G401.6 (cell line): ENCODE data around the gene MTHFS.

Experiments used
- FAIRE-seq: peaks from 2 replicates; lab custom pipeline; 2012; peaks lifted over from hg19 to GRCh38; lab: Jason Lieb, UNC

Gene MTHFS

DNA sequence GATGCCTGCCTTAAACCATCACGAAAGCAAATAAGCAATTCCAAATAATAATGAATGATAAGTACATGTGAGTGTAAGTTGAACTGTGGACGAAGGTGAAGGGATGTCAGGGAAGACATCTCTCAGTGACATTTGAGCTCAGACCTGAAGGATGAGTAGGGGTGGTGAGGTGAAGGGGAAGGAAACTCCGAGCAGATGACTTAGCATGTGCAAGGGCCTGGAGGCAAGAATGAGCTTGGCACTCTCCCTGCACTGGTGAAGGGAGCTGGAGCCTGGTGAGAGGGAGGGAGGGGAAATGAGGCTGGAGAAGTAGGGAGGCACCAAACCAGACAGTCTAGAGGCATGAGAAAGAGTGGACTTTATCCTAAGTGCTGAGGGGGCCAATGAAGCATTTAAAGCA is 84.3 kb downstream of the MTHFS start:
- no peak for FAIRE-seq

DNA sequence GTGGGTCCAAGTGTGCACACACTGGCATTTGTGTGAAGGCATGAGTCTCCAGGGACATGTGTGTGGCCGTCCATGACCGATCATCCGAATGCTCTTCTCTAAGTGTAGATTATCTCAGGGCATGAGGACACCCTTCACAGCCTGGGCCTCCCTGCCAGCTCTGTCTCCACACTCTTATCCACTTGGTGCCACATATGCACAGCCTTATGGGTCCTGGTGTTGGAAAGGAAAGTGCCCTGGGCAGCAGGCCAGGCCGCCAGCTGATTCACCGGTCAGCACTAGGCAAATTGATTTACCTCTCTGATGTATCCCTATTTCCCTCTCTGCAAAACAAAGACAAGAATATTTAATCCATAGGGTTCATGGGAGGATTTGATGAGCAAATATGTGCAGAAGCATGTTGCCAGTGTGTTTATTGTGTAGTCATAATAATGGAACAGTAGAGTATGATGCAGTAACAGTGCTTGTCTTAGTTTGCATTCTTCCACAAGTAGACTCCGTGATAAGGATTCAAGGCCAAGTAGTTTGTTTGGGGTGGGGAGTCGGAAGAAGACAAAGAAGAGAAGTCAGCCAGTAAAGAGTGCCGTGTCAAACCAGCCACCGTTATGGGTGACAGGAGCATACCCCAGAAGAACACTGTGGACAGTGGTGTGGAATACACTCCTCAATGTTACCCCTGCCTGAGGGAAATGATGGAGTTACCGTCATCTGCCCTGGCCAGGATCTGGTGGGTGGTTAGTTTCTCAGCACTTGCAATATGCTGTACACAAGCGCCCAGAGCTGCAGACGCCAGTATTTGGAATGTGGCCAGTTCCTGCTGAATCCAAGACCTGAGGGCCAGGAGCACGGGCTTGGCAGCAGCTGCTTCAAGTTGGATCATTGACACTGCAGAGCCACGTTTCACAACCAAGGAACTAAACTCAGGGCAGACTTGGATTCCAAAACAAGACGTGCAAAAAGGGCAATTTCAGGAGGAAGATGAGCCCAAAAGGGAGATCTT is 85.1 kb downstream of the MTHFS start:
- FAIRE-seq = no peak

DNA sequence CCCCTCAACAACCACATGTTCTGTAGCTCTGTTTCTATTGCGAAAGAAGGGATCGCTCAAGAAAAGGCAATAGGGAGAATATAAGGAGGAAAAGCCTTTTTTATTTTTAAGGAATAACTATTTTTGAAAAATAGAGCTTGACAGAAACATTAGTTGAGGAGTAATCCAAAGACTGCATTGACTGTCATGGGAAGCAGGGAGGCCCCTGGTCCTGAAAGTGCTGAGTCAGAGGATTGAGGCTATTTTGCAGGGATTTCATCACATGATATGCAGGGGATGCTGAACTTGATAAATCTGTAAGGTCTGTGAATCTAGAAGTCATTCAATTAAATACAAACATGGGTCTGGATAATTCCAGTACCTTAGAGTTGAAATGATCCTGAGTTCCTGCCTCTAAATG is 92.0 kb downstream of the MTHFS start:
- no peak for FAIRE-seq

DNA sequence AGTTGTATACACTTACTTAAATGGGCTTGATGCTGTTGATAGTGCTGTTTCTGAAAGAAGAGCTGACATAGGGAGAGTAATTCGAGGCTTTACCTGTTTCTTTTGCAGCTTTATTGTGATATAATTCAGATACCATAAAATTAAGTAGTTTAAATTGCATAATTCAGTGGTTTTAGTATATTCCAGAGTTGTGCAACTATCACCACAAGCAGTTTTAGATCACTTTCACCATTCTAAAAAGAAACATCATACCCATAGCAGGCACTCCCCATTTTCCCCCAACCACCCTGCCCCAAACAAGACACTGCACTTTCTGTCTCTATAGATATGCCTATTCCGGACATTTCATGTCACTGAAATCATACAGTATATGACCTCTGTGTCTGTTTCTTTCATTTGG is 98.5 kb downstream of the MTHFS start:
- FAIRE-seq = no peak
